Measurements from ENCODE around the gene TBP.

The TBP gene

DNA sequence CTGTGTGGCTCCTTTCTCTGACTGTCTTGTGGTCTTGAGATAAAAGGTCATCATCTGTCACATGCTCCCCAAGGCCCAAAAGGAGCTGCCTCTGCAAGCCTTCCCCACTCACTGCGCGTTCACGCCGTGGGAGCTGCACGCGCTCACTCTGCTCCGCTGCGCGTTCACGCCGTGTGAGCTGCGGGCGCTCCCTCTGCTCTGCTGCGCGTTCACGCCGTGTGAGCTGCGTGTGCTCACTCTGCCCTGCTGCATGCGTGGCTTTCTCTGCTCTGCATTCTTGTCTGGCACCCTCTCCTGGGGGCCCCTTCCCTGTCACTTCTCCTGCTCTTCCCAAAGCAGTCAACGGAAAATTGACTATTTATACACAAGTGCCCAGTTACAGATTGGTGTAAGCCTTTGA lies 43.5 kb upstream of the TBP start:
- DNase-seq (ENCODE audit: low spot score): no peak
- TF ChIP-seq, protein P1, sequence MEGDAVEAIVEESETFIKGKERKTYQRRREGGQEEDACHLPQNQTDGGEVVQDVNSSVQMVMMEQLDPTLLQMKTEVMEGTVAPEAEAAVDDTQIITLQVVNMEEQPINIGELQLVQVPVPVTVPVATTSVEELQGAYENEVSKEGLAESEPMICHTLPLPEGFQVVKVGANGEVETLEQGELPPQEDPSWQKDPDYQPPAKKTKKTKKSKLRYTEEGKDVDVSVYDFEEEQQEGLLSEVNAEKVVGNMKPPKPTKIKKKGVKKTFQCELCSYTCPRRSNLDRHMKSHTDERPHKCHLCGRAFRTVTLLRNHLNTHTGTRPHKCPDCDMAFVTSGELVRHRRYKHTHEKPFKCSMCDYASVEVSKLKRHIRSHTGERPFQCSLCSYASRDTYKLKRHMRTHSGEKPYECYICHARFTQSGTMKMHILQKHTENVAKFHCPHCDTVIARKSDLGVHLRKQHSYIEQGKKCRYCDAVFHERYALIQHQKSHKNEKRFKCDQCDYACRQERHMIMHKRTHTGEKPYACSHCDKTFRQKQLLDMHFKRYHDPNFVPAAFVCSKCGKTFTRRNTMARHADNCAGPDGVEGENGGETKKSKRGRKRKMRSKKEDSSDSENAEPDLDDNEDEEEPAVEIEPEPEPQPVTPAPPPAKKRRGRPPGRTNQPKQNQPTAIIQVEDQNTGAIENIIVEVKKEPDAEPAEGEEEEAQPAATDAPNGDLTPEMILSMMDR (IDR thresholded peaks at IDR 0.05): no peak
- H3K27ac ChIP-seq: no peak overlapping the region
- no peak overlapping the region for H3K4me3 ChIP-seq

DNA sequence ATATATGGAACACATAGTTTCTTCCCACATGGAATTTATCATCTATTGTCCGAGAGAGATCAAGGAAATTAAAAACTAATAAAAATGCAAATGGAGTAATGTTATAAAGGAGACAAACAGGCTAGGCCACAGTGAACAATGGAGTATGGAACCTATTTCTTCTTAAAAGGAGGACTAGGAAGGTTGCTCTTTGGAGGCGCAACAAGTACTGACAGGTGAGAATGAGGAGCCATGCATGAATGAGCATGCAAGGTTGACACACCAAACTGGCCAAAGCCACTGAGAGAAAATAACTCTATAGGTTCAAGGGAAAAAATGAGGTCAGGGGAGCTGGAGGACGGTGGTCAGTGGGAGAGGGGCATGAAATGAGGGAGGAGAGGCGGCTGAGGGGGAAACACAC lies 41.9 kb upstream of the TBP start:
- H3K4me3 ChIP-seq: no peak overlapping the region
- TF ChIP-seq, protein P1 (IDR thresholded peaks at IDR 0.05): no peak
- DNase-seq (ENCODE audit: low spot score): no peak
- no peak overlapping the region for H3K27ac ChIP-seq

DNA sequence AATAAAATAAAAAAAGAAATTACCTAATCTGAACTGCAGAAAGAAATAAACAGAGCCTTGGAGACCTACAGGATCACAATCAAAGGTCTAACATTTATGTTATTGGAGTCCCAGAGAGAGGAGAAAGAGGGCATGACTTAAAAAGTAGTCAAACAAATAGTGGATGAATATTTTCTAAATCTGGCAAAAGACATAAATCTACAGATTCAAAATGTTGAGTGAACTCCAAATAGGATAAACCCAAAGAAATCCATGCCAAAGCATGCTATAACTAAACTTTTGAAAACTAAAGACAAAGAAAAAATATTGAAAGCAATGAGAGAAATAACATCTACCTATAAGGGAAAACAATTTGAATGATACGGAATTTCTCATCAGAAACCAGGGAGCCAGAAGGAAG lies 39.3 kb upstream of the TBP start:
- H3K4me3 ChIP-seq: no peak overlapping the region
- no peak for DNase-seq (ENCODE audit: low spot score)
- TF ChIP-seq, protein P1 (IDR thresholded peaks at IDR 0.05): no peak
- H3K27ac ChIP-seq: no peak overlapping the region

DNA sequence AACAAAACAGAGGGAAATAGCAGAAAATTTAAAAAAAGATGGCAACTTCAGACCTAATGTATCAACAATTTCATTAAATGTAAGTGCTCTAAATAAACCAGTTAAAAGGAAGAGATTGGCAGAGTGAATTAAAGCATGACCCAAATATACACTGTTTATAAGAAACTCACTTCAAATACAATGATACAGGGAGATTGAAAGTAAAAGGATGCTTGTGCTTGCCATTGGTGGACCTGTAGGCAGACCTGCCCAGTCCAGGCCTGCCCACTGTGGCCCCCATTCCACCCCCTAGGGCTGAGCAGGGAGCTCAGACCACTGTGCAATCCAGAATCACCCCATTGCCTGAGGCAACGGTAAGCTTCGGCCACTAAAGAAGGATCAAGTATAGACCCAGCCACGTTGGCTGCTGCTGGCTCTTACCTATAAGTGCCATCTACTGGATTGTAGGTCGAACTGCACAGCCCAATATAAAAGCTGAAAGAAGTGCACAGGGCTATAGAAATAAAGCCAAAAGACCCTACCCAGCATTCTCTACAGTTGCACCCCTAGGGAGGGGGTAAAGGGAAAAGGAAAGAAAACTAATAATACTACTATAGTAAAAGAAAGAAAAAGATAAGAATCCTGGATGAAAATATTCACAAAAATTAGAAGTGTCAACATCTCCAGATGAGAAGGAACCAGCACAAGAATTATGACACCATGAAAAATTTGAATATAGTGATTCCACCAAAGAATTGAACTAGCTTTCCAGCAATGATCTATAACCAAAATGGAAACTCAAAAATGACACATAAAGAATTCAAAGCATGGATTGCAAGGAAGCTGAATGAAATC lies 37.2 kb upstream of the TBP start:
- Histone ChIP-seq H3K27ac (no peak overlapping the region), H3K4me3 (no peak overlapping the region)
- no peak for DNase-seq (ENCODE audit: low spot score)
- TF ChIP-seq, protein P1 (IDR thresholded peaks at IDR 0.05): no peak

DNA sequence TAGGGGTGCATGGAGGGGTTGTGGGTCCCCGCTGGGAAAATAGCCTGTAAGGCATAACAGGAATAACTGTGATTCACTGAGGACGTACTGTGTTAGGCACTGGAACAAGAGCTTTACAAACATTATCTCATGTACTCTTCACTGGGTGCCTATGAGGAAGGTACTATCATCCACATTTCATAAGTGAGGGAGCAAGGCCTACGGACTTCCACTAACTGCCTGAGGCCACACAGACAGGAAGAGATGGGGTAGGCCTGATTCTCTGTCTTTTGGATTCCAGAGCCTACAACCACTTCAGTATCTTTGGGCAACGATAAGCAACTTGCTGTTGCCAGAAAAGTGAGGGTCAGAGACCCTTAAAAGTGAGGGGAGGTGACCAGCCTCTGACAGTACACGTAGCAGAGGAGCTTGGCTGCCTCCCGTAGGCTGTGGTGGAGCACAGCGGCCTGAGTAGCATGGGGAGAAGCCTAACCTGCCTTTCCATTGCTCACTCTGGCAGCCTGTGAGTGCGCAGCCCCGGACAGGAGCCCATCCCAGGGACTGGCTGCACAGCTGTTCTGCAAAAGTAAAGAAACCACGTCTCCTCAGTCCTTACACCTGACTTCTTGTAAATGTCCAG lies 31.5 kb upstream of the TBP start:
- Histone ChIP-seq H3K27ac (no peak overlapping the region), H3K4me3 (no peak overlapping the region)
- DNase-seq (ENCODE audit: low spot score): no peak
- TF ChIP-seq, protein P1 (IDR thresholded peaks at IDR 0.05): no peak

DNA sequence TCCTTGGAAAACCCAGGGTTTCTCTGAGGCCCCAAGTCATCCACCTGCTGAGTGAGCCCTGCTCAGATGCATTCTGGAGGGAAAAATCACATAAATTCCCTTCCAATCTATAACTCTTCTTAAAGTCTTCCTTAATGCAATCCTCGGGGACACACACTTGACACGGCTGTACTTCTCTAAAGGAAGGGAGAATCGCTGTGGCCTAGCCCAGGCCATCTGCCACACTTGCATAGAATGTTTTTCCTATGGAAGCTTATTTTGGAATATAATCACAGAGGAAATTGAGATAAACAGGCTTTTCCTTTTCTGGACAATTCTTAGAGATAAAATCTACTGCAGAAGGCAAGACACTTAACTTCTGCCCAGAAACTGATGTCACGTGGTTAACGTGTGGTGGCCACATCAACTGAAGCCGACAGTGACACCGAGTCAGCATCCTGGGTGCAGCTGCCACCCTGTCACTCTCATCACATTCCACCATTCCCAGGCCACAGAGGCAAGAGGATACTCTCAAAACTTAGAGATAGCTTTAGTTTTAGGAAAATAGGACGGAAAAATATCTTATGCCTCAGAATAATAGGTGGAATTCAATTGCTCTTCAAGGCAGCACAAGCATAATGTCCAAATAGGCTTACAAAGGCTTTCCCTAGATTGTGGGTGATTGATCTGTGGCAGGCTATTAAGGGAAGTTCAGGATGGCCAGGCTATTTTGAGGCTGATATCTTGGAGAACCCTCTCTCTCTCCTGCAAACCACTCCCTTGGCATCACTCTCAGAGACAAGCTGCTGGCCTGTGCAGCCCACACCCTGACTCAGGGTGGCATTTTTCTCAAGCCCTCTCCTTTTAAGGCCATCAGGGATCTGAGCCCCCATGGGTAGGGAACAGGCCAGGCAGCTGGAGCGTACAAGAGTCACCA lies 30.7 kb upstream of the TBP start:
- Histone ChIP-seq H3K27ac (no peak overlapping the region), H3K4me3 (no peak overlapping the region)
- TF ChIP-seq, protein P1 (IDR thresholded peaks at IDR 0.05): no peak
- no peak for DNase-seq (ENCODE audit: low spot score)

Data from coronary artery (tissue), 2 donors.